Neutrophil (primary cell): ENCODE measurements around the gene TUBGCP6.

Experiments
- H3K27ac ChIP-seq: fragments of 200-600 bp; sonication (generic); 2 replicates; pipeline ENCODE4 v1.5.1; 2016; ENCODE audit warnings: mild to moderate bottlenecking, moderate library complexity
- H3K27me3 ChIP-seq: fragments of 200-600 bp; sonication (generic); 2 replicates; pipeline ENCODE4 v1.6.0; 2016; ENCODE audit warnings: mild to moderate bottlenecking
- H3K36me3 ChIP-seq: fragments of 200-600 bp; sonication (generic); 2 replicates; pipeline ENCODE4 v1.5.1; 2017
- H3K4me1 ChIP-seq, 2 experiments: fragments of 200-600 bp in 1 of 2; sonication (generic) in 1 of 2; 1 replicate in 1 of 2; 2 replicates in 1 of 2; pipeline versions ENCODE4 v1.5.1 to v1.6.1; 2013 to 2016; ENCODE audit warnings: low read depth in 1 of 2, low read length in 1 of 2, mild to moderate bottlenecking in 1 of 2, moderate library complexity in 1 of 2; ENCODE audit not compliant: control insufficient read depth in 1 of 2, insufficient read depth in 1 of 2
- H3K4me3 ChIP-seq, 2 experiments: fragments of 200-600 bp in 1 of 2; sonication (generic) in 1 of 2; 1 replicate in 1 of 2; 2 replicates in 1 of 2; pipeline ENCODE4 v1.5.1; 2013 to 2016; ENCODE audit warnings: low read depth in 1 of 2, low read length in 1 of 2, mild to moderate bottlenecking in 1 of 2, moderate library complexity in 1 of 2
- H3K9me3 ChIP-seq: fragments of 200-600 bp; sonication (generic); 2 replicates; pipeline ENCODE4 v1.5.1; 2016
- TF ChIP-seq, protein P1 (sequence below): fragments of 200-600 bp; sonication (generic); IDR thresholded peaks from 2 replicates; pipeline ENCODE4 v1.5.1; 2016; ENCODE audit warnings: antibody characterized with exemption

Gene TUBGCP6

DNA sequence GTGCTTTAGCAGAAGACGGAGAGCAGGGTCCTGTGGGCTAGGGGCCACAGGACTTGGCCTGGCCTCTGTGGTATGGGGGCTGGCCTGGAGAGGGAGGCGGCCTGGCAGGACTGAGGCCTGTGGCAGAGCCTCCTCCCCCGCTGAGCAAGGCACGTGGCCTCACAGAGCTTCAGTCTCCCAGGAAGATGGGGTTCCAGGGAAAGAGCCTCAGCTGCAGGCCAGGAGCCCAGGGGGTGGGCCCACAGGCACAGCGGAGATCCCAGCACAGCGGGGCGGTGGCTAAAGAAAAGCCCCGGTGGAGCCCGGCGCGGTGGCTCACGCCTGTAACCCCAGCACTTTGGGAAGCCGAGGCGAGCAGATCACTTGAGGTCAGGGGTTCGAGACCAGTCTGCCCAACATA is 14.5 kb upstream of the TUBGCP6 start:
- TF ChIP-seq, protein P1, sequence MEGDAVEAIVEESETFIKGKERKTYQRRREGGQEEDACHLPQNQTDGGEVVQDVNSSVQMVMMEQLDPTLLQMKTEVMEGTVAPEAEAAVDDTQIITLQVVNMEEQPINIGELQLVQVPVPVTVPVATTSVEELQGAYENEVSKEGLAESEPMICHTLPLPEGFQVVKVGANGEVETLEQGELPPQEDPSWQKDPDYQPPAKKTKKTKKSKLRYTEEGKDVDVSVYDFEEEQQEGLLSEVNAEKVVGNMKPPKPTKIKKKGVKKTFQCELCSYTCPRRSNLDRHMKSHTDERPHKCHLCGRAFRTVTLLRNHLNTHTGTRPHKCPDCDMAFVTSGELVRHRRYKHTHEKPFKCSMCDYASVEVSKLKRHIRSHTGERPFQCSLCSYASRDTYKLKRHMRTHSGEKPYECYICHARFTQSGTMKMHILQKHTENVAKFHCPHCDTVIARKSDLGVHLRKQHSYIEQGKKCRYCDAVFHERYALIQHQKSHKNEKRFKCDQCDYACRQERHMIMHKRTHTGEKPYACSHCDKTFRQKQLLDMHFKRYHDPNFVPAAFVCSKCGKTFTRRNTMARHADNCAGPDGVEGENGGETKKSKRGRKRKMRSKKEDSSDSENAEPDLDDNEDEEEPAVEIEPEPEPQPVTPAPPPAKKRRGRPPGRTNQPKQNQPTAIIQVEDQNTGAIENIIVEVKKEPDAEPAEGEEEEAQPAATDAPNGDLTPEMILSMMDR, result no peak
- Histone ChIP-seq H3K27ac (no peak overlapping the region), H3K27me3 (peaks cover 64% of the 10 kb centered on the region), H3K9me3 (no peaks in the 10 kb centered on the region), H3K4me3 (no peak overlapping the region), H3K36me3 (no peaks in the 10 kb centered on the region), H3K4me1 (peaks cover 0 to 4% of the 10 kb centered on the region in 2 experiments)

DNA sequence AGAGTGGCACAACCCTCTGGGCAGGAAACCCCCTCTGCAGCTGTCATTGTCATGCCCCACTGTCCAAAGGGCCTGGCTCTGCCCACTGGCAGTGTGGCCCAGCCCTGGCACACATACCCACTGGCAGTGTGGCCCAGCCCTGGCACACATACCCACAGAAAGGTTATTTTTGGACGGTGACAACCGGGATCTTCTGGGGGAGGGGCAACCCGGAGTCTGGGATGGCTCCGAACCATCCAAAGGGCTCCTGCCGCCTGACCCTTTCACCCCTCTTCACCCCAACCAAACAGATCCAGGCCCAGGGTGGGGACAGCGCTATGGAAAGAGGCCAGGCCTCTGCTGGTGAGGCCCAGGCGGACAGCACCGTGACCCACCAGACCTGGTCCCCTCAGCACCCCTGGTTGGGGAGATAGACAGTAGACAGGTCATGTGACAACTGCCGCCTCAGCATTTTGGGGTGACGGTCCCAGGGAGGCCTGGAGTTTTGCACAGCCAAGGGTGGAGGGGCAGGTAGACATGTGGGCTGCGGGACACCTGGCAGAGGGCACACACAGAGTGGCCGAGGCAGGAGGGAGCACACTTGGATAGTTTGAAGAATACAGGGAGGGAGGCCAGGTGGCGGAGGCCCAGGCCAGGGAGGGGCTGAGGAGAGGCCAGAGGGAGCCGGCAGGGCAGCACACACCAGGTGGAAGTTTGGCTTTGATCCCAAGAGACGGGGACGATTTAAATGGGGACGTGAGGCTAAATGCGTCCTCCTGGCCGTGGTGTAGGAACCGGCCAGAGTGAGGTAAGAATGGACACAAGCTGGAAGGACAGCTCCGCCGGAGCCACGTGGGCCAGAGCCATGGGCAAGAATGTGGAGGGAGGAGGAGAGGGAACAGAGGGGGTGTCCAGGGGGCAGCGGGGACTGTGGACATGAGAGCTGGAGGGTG is 13.8 kb upstream of the TUBGCP6 start:
- Histone ChIP-seq H3K4me3 (no peak overlapping the region), H3K27ac (no peak overlapping the region), H3K36me3 (no peaks in the 10 kb centered on the region), H3K9me3 (no peaks in the 10 kb centered on the region), H3K27me3 (peaks cover 57% of the 10 kb centered on the region), H3K4me1 (peaks cover 0 to 4% of the 10 kb centered on the region in 2 experiments)
- TF ChIP-seq, protein P1, result no peak

DNA sequence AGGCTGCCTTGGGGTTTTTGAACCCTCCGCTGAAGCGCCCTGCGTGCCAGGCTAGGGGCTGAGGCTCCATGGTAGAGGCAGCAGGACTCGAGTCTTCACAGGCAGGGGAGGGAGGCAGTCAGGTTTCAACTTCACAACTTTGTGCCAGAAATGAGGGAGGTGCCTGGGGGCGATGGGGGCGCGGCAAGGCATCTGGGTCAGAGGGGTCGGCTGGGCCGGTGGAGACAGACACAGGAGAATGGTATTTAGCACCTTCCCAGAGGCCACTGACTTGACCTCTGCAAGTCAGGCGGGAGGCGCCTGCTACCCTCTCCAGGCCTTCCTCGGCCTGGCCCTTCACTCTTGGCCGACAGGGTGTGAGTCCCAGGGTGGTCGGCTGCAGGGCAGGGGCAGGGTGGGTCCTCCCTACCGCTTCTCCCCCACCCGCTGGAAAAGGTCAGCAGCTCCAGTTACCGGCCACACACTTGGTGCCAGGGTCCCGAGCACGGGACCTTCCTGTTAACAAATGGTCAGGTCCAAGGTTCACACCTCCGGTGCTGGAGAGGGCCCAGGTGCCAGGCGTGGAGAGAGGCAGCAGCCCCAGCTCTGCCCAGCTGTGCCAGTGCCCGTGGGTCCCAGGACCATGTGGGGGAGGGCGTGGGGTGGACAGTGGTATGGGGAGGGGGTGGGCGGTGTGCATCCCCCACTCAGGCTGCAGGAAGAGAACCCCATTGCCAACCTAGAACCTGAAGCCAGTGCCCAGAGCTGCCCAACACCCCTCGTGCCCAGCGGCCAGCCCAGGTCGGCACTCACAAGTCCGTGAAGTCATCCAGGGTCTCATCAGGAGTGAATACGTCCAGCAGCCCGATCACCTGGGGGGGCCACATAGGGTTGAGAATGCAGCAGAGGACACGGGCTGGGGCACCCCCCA is 12.9 kb upstream of the TUBGCP6 start:
- Histone ChIP-seq H3K4me1 (peaks cover 0 to 4% of the 10 kb centered on the region in 2 experiments), H3K36me3 (no peaks in the 10 kb centered on the region), H3K27me3 (peaks cover 48% of the 10 kb centered on the region), H3K27ac (no peak overlapping the region), H3K9me3 (no peaks in the 10 kb centered on the region), H3K4me3 (no peak overlapping the region)
- TF ChIP-seq, protein P1, result no peak

DNA sequence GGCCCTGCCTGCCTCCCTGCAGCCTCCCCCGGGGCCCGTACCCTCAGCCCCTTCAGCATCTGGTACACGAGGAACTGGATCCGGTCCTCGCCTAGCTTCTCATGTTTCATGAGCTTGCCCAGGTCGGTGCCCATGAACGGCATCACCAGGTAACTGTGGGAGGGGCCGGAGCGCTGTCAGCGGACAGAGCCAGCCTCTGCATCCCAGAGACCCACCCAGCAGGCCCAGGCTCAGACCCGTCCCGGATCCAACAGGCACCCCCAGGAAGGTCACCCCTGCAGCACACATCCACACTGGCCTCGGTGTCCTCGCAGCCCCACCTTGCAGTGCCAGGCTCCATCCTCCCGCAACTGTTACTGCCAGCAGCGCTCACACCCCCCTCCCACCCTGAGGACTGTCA is 12.2 kb upstream of the TUBGCP6 start:
- Histone ChIP-seq H3K27me3 (peaks cover 41% of the 10 kb centered on the region), H3K36me3 (no peaks in the 10 kb centered on the region), H3K4me1 (peaks cover 0 to 4% of the 10 kb centered on the region in 2 experiments), H3K9me3 (no peaks in the 10 kb centered on the region), H3K27ac (no peak overlapping the region), H3K4me3 (no peak overlapping the region)
- TF ChIP-seq, protein P1, result no peak

DNA sequence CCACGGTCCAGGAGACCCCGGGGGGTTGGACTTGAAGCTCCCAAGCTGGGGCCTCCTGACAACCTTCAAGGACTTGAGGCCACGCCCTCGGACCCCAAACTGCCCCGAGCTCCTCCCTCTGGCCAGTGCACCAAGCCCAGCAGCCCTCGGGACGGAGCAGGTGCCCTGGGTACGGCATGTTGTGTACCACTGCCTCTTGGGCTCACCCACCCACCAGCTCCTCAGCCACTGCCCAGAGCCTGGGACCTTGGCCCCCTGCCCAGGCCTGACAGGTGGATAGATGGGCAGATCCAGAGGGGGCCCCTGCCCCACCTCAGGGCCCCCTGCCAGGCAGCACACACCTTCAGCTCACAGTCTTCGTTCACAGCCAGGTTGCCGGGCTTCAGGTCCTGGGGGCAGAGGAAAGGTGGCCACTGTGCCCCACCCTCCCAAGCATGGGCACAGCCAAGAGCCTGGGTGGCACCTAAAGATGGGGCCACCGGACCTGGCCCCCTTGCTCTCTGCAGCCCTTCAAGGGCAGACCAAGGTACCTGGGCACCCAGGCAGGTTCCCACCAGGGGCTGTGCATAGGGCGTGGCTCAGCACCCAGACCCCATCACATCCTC is 11.5 kb upstream of the TUBGCP6 start:
- TF ChIP-seq, protein P1, result no peak
- no peak overlapping the region for H3K27ac ChIP-seq
- H3K9me3 ChIP-seq, result no peaks in the 10 kb centered on the region
- H3K4me1 ChIP-seq, result peaks cover 3 to 4% of the 10 kb centered on the region in 2 experiments
- no peaks in the 10 kb centered on the region for H3K36me3 ChIP-seq
- peaks cover 34% of the 10 kb centered on the region for H3K27me3 ChIP-seq
- no peak overlapping the region for H3K4me3 ChIP-seq
